NCI-H1694 (cell line): ENCODE measurements around the gene ZDHHC14.
A peak's percentile ranks its signal among the peaks of the same experiment; 100 is the strongest.

ENCODE experiments used
- DNase-seq: peaks from one replicate; lab custom pipeline; 2025; lab: John Stamatoyannopoulos, UW

The ZDHHC14 gene

DNA sequence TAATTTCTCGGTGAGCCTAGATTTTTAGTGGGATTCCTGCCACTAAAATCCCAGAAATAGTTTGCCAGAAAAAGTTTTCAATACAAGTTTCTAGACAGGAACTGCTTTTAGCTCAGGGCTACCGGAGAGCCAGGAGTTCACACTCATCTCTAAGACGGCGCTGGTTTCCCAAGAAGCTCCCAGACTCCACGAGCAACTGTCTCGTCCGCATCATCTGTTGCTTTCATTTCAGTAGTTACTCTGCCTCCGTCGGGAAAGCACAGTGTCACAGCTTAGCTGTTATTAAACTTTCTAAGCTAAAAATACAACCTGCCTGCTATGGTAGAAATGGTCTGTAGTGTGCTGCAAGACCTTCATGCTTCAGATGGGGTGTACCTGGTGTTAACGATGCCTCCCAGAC is 244.8 kb downstream of the ZDHHC14 start:
- DNase-seq, result no peak

DNA sequence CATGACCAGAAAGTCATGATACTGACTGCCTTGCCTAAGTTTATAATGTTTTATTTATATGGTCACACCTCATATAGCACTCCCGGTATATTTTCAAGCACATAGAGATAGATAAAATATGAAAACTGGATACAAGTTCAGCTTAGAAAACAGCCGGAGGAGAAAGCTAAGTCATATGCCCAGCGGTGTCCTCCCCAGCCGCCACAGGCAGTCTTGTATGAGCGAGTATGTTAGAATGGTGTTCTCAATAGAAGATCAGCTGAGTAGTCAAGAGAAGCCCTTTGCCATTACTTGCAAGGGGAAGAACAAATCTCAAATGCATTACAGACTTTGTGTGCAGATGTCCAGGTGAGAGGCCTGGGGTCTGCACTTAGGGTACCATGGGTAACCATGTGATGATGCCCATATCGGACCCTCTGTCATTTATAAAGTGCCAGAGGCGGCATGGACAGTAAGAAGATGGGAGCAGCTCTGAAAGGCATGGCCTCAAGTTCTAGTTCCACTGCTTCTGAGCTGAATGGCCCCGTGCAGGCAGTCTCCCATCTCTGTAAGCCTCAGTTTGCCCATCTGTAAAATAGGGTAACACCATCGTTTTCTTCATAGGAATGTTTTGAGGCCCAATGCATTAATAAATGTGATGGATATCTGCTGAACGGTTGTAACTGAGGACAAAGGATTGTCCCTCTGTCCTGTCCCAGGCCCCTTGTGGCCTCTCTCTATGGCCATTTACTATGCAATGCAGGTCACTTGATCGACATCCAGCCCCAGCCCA is 246.4 kb downstream of the ZDHHC14 start:
- DNase-seq, result no peak

DNA sequence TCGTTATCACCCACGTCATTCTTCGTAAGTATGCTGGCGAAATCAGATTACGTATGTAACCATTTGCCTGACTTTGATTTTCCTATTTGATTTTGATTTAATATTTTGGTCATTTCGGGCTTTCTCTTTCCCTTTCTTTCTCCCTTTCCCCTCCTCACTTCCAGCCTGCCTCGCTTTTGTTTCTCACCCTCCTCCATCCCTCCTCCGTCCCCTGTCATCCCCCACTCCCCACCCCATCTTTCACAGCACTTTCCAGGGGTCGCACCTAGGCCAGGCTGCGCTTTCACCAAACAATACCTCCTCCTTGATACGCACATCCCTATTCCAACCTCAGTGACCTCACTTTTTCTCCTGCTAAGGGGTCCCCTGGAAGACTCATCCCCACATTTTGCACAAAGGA is 247.5 kb downstream of the ZDHHC14 start:
- no peak for DNase-seq

DNA sequence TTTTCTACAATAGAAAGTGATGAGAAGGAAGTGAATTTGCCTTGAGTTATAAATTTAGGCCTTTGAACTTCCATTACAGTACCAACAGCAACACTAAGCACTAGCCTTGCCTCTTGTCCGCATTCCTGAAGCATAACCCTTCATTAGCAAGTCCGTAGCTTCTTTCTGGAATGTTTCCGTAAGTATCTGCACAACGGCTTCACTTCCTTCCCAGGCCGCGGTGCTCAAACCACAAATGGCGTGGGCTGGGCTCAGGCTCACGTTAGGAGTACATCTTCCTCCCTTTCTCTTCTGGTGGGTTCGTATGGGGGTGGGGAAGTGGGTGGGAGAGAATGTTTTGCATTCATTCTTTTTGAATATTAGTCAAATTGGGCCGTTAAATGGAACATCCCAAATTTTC is 248.2 kb downstream of the ZDHHC14 start:
- DNase-seq, result no peak

DNA sequence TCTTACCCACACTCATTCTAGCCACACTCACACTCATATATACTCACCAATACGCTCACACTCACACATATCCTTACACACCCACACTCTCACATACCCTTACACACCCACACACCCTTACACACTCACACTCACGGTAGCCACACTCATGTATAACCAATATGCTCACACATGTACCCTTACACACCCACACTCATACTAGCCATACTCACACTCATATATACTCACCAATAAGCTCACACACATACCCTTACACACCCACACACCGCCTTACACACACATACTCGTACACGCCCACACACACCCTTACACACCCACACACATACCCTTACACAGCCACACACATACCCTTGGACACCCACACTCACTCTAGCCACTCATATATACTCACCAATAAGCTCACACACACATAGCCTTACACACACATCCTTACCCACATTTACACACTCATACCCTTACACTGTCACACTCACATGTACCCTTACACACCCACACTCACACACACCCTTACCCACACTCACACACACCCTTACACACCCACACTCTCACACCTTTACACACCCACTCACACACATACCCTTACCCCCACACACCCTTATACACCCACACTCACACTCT is 249.6 kb downstream of the ZDHHC14 start:
- no peak for DNase-seq

DNA sequence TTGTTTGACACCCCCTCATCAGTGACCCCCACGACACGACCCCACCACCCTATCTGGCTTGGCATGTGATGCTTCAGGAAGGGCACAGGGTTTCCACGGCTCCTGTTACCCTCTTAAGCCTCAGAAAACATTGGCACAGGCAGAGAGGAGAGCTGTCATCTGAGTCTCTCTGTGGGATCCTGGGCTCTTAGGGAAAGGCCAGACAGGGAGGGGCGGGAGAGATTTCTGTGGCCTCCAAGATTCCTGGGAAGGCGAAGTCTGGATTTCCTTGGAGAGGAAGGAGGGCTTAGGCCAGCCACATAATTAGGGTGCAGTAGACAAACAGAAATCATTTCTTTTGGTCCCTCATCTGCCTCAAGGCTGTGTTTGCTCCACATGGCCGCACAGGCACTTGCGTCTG is 250.4 kb downstream of the ZDHHC14 start:
- no peak for DNase-seq

DNA sequence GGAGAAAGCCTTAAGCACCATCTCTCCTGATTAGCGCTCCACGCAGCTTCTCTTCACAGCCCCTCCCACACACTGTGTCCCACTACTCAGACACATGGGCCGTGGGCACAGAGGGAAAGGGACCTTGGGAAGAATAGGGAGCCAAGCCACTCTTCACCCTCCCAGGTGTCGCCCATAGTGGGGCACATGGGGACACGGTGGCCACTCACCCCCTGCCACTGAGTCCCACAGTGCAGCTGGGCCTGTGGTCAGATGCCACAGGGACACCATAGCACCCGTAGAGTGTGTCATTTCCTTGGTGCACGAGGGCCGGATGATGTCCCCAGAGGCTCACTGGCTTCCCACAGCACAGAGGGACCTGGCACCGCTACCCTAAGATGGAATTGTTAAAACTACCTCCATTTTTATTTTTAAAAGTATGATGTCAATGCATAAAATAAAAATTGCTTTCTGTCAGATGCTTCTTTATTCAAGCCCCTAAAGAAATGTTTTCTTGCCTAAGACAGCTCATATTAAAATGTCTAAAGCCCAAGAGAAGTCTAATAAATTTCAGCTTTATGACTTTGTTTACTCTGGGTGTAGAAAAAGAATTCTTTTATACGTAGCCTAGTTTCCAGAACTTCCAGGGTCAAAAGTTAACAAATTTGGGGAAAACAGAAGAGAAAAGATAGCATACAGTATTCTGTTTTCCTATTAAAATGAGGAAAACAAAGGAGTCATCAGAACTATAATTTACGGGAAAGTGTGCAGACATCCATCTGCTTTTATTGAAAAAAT is 251.0 kb downstream of the ZDHHC14 start:
- no peak for DNase-seq

DNA sequence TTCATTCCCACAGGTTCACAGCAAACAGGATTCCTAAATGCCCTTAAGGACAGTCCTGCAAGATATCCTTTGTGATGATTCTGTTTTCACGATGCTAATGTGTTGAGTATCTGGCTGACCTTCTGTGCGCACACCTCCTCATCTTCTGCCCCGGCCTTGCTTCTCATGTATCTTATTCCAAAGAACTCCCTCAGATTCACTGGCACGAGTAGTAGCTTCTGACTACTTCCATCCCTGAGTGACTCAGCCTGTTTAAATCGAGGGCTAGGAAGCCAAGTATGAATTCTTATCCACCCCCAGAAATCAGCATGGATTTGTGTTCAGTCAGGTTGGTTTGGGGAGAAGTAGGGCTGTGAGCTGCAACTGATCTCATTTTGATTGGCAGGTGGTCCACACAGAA is 251.8 kb downstream of the ZDHHC14 start:
- no peak for DNase-seq

DNA sequence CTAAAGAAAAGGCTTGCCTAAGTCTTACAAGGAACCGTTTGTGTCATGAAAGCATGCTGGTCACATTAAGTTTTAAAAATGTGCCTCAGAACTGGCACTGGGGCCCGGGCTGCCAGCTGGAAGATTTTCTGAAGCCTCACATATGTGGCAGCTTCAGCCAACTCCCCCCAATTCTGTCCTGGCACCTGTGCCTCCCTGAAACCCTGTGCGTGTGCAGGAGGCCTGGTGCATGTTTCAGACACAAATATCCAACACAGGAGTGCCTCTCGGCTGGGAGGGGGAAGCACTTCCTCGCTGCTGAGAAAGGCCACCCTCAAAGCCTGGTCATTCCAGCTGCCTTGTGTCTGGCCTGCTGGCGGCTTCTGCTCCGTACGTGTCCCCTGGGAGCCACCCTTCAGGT is 253.6 kb downstream of the ZDHHC14 start:
- DNase-seq, result no peak

DNA sequence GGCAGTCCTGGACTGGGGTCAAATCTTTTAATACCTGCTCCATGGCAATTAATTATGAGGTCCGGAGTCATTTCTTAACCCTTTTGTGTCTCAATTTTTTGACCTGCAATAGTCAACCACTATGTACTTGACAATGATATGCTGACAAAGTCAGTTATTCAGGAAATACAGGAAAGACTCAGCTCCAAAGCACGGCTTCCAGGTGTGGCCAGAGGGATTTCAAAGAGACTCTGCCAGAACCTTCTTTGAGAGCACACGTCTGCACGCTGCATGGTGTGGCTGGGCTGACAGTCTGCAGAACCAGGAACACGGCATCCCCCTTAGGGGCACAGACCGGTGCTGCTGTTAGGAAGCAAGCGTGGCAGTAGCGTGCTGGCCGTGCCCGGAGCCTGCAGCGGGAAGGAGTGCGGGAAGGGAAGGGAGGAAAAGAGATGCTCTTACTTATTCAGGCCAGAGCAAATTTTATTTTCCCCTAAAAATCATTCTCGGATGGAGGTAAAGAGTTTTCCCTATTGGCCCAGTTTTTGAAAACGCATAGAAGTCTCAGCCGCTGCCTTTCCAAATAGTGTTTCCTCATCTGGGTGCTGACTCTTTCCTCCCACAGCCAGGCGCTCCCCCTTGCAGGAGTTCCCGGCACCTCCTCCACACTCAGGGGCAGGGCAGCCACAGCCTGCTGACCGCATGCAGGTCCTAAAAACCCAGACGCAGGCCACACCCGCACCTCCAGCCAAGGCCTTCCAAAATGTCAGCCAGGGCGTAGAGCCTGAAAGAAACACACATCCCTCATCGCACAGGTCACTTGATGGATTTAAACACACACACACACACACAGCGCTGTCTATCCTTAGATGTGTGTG is 254.6 kb downstream of the ZDHHC14 start:
- DNase-seq, result no peak

DNA sequence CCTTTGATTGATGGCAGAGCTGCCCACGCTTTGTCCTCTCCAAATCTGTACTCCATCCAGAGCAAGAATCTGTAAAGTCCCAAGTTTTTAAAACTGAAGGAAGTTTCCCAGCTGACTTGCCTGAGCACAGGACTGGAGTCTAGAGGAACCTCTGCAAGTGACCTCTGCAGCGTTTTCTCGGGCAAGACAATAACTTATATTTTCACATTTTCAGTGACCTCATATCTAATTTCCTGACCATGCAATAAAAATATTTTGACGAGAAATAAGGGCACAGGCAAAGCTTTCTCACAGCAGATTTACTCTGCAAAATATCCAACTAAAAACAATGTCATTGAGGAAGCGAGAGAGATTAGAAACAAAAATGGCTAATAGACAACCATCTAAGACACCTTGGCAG is 256.5 kb downstream of the ZDHHC14 start:
- no peak for DNase-seq

DNA sequence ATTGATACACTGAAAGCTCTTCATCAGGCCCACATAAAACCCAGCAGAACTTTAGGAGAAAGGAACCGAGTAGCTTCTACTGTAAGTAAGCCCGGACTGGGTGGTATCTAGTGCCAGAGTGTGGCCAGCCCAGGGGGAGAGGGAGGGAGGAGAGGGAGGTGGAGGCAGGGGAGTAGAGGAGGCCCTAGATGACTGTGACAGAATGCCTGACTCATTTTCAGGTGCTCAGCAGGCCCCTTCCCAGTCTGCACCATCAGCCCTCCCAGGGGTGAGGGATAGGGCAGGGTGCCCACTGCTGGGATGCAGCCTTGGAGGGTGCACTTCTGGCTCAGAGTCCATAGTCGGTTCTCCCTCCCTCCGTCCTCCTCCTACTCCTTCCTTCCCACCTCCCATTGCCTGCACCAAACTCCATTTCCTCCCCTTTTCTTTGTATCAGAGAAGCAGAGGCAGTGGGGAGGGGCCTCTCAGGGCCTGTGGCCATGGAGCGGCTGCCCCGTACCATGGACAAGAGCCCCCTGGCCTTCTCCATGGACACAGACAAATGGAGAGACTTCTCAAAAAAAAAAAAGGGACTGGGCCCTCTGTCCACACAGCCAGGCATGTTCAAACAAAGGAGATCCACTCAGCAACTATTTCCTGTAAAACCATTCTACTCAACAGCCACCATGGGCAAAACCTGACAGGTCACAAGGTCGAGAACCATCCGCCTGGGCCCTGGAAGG is 257.1 kb downstream of the ZDHHC14 start:
- no peak for DNase-seq

DNA sequence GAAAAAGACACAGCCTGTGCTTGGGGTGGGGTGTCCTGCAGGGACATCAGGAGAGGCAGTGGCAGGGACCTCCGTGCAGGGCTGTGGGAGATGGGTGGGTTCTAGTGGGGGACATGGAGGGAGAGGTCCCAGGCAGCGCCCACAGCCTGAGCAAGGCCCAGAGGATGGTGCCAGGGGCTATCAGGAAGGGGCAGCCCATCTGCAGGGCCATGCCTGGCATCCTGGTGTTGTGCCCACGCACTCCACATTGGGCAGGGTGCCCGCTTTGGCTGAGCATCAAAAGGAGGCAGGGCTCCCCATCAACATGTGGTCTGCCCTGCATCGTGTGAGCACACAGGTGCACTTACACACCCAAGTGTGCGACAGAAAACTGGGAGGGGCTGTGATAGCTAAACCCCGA is 257.8 kb downstream of the ZDHHC14 start:
- DNase-seq, result no peak

DNA sequence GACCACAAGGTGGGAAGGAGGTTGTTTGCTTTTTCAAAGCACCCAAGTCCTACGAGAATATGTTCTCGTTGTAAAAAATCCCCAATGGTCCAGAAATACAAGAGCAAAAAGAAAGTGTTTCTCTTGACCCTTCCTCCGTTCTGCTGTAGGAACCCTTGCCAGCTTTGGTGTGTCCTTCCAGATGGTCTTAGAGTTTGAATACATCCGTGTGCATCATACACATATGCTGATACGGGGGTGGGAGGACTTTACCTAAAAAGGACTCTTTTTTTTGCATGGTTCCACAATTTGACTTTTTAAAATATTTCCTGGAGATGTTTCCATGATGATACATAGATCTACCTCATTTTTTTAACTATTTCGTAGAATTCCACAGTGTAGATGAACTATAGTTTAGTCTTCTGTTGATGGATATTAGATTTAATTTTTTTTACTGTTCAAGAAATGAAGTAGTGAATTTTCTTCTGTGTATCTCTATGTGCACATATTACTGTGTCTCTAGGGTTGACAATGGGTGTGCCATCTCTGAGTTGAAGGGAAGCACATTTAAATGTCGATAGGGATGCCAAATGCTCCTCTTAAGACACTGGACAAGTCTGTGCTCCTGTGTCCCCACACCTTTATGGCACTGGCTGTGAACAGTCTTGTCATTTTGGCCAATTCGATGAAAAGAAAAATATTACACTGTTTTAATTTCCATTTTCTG is 259.9 kb downstream of the ZDHHC14 start:
- no peak for DNase-seq

DNA sequence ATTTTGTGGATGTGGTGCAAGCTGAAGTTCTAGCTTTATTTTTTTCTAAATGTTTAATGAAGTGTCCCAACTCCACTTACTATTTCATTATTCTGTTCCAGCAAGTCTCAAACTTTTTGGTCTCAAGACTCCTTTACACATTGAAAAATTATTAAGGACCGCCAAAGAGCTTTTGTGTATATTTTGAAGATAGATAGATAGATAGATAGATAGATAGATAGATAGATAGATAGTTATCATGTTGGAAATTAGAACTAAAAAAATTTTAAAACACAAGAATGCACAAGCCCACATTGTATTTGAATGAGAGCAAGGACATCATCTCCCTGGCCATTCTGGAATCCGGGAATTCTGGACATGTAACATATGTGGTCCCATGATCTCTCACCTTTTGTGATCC is 260.8 kb downstream of the ZDHHC14 start:
- DNase-seq, result no peak

DNA sequence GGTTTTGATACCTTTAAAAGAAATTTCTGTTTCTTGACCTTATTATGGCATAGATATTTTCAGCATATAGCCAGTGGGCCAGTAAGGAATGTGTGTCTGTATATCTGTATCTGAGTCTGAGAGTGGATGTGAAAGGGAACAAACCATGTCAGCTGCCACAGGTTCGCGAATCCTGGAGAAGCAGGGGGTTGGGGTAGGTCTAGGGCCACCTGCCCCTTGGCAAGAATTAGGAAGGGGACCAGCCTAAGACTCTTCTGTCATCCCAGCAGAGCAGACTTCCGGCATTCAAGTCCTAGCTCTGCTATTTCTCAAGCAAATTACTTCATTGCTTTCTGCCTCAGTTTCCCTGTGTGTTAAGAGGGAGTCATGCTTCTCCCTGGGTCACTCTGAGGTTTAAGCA is 261.7 kb downstream of the ZDHHC14 start:
- no peak for DNase-seq

DNA sequence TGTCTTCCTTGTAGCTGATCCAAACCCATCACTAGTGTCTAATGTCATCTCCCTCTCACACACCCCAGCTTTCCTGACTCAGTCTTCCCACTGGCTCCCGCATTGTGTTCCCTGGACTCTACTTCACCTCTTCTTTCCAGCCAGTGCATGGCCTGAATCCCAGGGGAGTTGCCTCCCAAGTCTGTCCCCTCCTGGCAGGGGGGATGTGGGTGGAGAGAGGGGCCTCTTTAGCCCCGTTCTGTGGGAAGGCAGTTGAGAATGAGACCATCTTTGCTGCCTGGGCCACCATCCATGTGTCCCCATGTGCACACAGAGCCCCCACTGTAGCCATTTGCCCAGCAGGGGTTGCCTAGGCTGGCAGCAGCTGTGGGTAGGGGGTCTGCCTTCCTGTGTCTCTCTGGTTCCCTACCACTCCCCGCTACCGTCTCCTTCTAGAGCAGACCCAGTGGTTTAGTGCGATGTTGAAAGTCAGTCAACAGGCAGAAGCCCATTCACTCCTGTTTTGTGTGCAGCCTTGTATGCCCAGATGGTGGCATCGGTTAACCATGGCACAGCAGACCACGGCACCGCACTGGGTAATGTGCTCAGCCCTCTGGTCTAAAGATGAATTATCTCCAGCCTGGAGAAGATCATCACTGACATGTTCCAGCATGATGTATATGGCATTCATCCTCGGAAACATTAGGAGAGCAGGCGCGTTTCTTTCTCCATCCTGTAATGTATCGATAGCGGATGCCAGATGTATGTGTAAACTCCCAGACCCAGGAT is 263.2 kb downstream of the ZDHHC14 start:
- DNase-seq, result peak; percentile 83

DNA sequence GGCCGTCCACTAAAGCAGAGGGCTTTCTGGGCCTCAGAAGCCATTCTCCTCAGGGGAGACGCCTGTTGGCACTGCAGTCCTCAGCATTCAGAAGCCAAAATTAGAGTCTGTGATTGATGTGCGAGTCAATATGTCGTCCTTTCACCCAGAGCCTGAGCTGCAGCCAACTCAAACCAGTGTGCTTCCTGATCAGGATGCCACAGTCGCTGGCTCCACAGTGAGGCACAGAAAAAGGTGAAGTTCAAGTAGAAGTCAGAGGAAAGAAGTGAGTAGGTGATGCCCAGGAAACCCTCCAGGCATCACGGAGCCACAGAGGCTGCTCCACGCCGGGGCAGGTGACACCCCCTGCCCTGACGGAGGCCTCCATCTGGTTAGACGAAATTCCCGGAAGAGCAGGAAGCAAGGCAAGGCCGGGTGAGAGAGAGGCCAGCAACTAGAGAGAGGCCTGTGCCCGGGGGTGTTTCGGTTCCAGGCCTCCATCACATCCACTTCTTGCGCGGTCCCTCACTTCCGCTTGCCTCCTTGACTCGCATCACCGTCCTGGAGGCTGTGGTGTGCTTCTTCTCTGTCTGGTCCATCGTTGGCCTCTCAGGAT is 264.3 kb downstream of the ZDHHC14 start:
- DNase-seq, result peak; percentile 2

DNA sequence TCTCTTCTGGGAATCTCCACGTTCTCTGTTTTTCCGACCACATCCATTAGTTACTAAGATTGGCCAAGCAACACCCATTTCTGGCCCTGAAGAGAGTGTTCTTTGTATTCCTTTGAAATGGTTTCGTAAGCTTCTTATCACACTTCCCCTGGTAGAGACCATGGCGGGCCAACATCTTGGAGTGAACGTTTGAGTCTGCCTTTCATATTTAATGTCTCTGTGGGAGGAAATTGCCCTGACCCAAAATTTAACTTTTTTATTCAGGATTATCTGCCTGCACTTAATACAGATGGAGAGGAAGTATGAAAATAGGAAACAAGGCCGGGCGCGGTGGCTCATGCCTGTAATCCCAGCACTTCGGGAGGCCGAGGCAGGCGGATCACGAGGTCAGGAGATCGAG is 265.0 kb downstream of the ZDHHC14 start:
- no peak for DNase-seq
